Ovary (tissue), 9 donors: ENCODE measurements around the gene KLF13. TPM values are rescaled to one million over a fixed set of nuclear protein-coding genes. Genes with fewer than 3 reads are reported as not detected.
A peak's percentile ranks its signal among the peaks of the same experiment; 100 is the strongest.

ENCODE experiments used
- DNase-seq, 5 donors: peaks; one replicate each; pipeline ENCODE4 v3.0.0-alpha.2; 2019 to 2020
- H3K27ac ChIP-seq, 2 donors: fragments of 200-600 bp; one replicate each; pipeline versions ENCODE4 v1.5.1 to v1.8.0; 2019 to 2022
- H3K27me3 ChIP-seq: fragments of 200-600 bp; one replicate; pipeline ENCODE4 v1.8.0; 2022
- H3K36me3 ChIP-seq: fragments of 200-600 bp; sonication (generic); one replicate; pipeline ENCODE4 v1.5.1; 2019
- H3K4me1 ChIP-seq: one replicate; pipeline ENCODE4 v1.8.1; 2013; ENCODE audit warnings: mild to moderate bottlenecking, moderate library complexity; ENCODE audit not compliant: insufficient read depth
- H3K4me3 ChIP-seq: fragments of 200-600 bp; sonication (generic); one replicate; pipeline ENCODE4 v1.5.1; 2017
- H3K9me3 ChIP-seq, 2 donors: fragments of 200-600 bp in 1 of 2; sonication (generic) in 1 of 2; one replicate each; pipeline versions ENCODE4 v1.5.1 to v1.8.1; 2013 to 2019; ENCODE audit warnings: mild to moderate bottlenecking in 1 of 2, moderate library complexity in 1 of 2
- EP300 ChIP-seq: sonication (generic); formaldehyde crosslinking; IDR thresholded peaks from one replicate; pipeline ENCODE4 v1.6.1; 2017; ENCODE audit warnings: antibody characterized with exemption
- POLR2A ChIP-seq: fragments of 450-650 bp; IDR thresholded peaks from one replicate; pipeline ENCODE4 v1.6.1; 2017; ENCODE audit warnings: antibody characterized with exemption, mild to moderate bottlenecking, moderate library complexity
- WGBS, 3 donors: extraction: QIAGEN DNeasy Blood & Tissue Kit in 1 of 3; methylation state at CpG; one replicate each; pipeline versions ENCODE4 v1.1.5 to v1.1.7; 2013 to 2017; 5-methylcytosine and 5-hydroxymethylcytosine counted together
- intact Hi-C, 4 donors: fragments of 100-400 bp; cut with DNase I; formaldehyde crosslinking; loops; one replicate each; pipeline versions ENCODE4 v1.11.0 to v1.15.1; 2022 to 2023
- polyA plus RNA-seq, 2 donors: library from polyadenylated mRNA; stranded (reverse); fragments of 200-250 nt in 1 of 2; fragments of 350-450 nt in 1 of 2; fragmentation: Illumina TruSeq in 1 of 2; extraction: RNeasy Lipid Tissue Mini Kit (QIAGEN cat#74804) in 1 of 2; gene quantifications; one replicate each; pipeline ENCODE4 v1.2.3, GENCODE V29; 2013 to 2014
- total RNA-seq, 7 donors: library from RNA; depleted of rRNA in 2 of 7; stranded (reverse); fragments of >200 nt in 2 of 7; fragmentation: NEBNext Ultra II Directional in 3 of 7; extraction: Animal tissue kit (Norgen Biotek cat#: 25700) in 3 of 7; gene quantifications; one replicate each; pipeline versions ENCODE4 v1.1.0 to v1.2.4, GENCODE V29; 2016 to 2023
- TF ChIP-seq, protein P1 (sequence below), 3 donors: fragments of 450-650 bp in 2 of 3; fragments of 200-600 bp in 1 of 3; IDR thresholded peaks; one replicate each; pipeline versions ENCODE4 v1.5.1 to v1.8.0; 2016 to 2022; ENCODE audit warnings: antibody characterized with exemption in 3 of 3, mild to moderate bottlenecking in 1 of 3
- donor health status: DM: no; HTN: no; CAD: no; lungs with moderate emphysema.
- donor health status: DM: no; HTN: no; CAD: no.
- donor health status: Bipolar disorder and iron deficiency.
- donor health status: DM: yes; HTN: yes; CAD: no.
- donor health status: DM: no; HTN: no; CAD: no.
- donor health status: DM: yes; HTN: yes; CAD: no.

Gene KLF13
- total and polyA plus RNA-seq, 9 donors, result 14.8 to 58.2 (median 36.0) TPM

DNA sequence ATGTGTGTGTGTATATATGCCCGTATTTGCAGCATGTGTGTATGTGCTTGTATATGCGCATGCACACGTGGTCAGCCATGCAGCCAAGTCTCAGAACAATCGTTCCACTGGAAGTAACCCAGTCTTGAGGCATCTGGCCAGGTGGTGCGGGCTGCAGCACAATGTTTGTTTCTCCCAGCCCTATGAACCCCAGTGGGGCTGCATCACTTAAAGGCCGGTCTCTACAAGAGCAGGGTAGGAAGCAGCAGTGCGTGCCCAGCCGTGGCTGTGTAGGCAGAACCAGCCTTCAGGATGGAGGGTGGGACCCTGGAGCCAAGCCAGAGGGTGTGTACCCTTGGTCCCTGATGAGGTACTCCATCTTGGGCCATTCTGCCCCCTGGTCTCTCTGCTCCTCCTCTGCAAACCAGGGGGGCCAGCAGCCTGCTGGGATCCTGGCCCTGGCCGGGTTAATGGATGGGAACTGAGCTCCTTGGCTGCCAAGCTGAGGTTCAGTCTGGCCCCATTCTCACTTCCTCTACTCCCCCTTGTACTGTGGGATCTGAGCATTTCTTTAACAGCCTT, 11.8 kb downstream of the KLF13 start:
- TF ChIP-seq, protein P1, sequence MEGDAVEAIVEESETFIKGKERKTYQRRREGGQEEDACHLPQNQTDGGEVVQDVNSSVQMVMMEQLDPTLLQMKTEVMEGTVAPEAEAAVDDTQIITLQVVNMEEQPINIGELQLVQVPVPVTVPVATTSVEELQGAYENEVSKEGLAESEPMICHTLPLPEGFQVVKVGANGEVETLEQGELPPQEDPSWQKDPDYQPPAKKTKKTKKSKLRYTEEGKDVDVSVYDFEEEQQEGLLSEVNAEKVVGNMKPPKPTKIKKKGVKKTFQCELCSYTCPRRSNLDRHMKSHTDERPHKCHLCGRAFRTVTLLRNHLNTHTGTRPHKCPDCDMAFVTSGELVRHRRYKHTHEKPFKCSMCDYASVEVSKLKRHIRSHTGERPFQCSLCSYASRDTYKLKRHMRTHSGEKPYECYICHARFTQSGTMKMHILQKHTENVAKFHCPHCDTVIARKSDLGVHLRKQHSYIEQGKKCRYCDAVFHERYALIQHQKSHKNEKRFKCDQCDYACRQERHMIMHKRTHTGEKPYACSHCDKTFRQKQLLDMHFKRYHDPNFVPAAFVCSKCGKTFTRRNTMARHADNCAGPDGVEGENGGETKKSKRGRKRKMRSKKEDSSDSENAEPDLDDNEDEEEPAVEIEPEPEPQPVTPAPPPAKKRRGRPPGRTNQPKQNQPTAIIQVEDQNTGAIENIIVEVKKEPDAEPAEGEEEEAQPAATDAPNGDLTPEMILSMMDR (IDR thresholded peaks at IDR 0.05), result no peak
- no peak for TF ChIP-seq EP300
- TF ChIP-seq POLR2A, result no peak
- H3K9me3 ChIP-seq, result no peaks in the 10 kb centered on the region
- H3K4me1 ChIP-seq, result peaks cover 35% of the 10 kb centered on the region
- no peaks in the 10 kb centered on the region for H3K27me3 ChIP-seq
- intact Hi-C loops, result no loop called here
- H3K27ac ChIP-seq, result peak overlapping the region; percentile 26 to 50
- peak in 3 of 5 donors; percentile 48 to 75 (median 52) for DNase-seq
- WGBS, 3 donors, result 14 to 29% (median 18%) methylated on average over 7 to 9 of the region's 9 CpGs
- no peak overlapping the region for H3K4me3 ChIP-seq
- no peaks in the 10 kb centered on the region for H3K36me3 ChIP-seq

DNA sequence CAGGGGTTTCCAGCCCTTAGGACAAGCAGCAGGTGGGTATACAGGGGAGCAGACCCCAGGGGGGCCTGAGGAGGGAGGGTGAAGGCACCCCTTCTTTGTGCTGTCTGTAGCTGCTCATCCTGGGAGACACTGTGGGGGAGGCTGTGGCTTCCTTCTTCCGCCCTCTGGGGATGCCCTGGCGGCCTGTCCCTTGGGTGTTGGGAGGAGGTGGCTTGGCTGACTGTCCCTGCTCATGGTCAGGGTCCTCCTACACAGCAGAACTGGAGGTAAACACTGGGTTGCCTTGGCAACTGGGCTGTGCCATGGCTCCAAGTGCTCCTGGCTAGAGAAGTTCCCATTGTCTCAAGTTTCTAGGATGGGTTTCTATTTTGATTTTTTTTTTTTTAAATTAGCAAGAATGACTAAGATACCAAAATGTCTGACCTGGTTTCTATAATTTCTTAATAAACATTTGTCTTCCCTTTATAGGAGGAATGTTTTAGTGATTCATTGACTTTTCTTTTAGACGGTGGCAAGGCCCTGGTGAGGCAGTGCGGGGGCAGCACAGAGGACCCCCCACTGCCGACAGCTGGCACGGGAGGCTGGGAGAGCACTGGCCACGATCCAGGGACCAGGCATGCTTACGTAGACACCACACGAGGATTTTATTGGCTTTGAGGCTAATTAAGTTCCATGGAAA, 12.4 kb downstream of the KLF13 start:
- TF ChIP-seq POLR2A, result no peak
- H3K4me3 ChIP-seq, result no peak overlapping the region
- WGBS, 3 donors, result 26 to 34% (median 32%) methylated on average over 9 of the region's 9 CpGs
- no peaks in the 10 kb centered on the region for H3K36me3 ChIP-seq
- H3K4me1 ChIP-seq, result peaks cover 35% of the 10 kb centered on the region
- DNase-seq, result peak in 3 of 5 donors; percentile 48 to 76 (median 70)
- H3K9me3 ChIP-seq, result no peaks in the 10 kb centered on the region
- intact Hi-C loops, result no loop called here
- H3K27ac ChIP-seq, result peak overlapping the region; percentile 26 to 53
- no peaks in the 10 kb centered on the region for H3K27me3 ChIP-seq

DNA sequence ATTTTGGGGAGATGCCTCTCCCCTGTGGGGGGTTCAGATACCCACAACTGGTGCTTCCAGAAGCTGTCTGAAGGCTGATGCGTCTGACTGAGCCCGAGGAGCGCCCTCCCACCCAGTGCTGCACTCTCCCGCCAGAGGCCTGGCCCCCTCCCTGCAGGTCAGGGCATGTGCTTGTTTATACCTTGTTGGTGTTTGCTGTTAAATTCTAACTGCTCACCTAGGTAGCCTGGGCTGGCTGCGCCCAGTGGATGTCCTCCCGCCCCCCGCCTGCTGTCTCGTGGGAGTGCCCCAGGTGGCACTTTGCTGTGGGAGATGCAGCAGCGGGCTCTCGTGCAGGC, 12.9 kb downstream of the KLF13 start:
- TF ChIP-seq, protein P1 (IDR thresholded peaks at IDR 0.05), result no peak
- TF ChIP-seq POLR2A, result no peak
- TF ChIP-seq EP300, result no peak
- no peak for DNase-seq
- peak overlapping the region; percentile 12 to 53 for H3K27ac ChIP-seq
- H3K27me3 ChIP-seq, result no peaks in the 10 kb centered on the region
- WGBS, 3 donors, result 82 to 87% (median 84%) methylated on average over 10 of the region's 10 CpGs
- intact Hi-C loops, result no loop called here
- peaks cover 36% of the 10 kb centered on the region for H3K4me1 ChIP-seq
- no peaks in the 10 kb centered on the region for H3K9me3 ChIP-seq
- H3K4me3 ChIP-seq, result no peak overlapping the region
- H3K36me3 ChIP-seq, result no peaks in the 10 kb centered on the region

DNA sequence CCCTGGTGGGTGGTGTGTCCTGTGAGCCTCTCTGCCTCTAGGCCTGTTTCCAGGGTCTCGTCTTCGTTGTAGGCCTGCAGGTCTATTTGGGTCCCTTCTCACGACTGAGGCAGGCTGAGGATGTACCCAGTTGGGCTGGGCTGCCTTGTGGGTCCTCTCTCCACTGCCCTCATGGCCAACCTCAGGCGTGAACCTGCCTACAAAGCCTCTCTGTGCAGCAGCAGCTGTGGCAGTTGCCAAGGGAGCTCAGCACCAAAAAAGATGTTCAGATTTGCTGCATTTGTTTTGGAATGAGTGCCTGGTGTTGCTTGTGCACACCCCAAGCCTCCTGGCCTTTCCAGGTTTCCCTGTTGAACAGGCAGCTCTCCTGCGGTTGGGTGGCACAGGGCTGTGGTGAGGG, 13.4 kb downstream of the KLF13 start:
- H3K4me3 ChIP-seq, result no peak overlapping the region
- DNase-seq, result no peak
- H3K4me1 ChIP-seq, result peaks cover 35% of the 10 kb centered on the region
- WGBS, 3 donors, result 93 to 97% (median 94%) methylated on average over 5 of the region's 5 CpGs
- H3K27me3 ChIP-seq, result no peaks in the 10 kb centered on the region
- TF ChIP-seq, protein P1 (IDR thresholded peaks at IDR 0.05), result no peak
- TF ChIP-seq POLR2A (no peak), EP300 (no peak)
- H3K9me3 ChIP-seq, result no peaks in the 10 kb centered on the region
- intact Hi-C loops, result no loop called here
- no peak overlapping the region for H3K27ac ChIP-seq
- no peaks in the 10 kb centered on the region for H3K36me3 ChIP-seq

DNA sequence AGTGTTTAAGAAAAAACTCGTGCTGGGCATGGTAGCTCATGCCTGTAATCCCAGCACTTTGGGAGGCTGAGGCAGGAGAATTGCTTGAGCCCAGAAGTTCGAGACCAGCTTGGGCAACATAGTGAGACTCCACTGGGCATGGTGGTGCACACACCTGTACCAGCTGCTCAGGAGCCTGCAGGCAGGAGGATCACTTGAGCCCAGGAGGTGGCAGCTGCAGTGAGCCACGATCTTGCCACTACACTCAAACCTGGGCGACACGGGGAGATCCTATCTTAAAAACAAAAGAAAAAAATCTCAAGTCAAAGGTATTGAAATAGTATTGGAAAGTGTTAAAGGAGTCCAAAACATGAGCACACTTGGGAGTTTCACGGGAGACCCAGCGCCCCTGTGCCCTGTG, 14.0 kb downstream of the KLF13 start:
- Histone ChIP-seq H3K4me1 (peaks cover 31% of the 10 kb centered on the region), H3K27ac (no peak overlapping the region), H3K27me3 (no peaks in the 10 kb centered on the region), H3K9me3 (no peaks in the 10 kb centered on the region), H3K36me3 (no peaks in the 10 kb centered on the region), H3K4me3 (no peak overlapping the region)
- DNase-seq, result no peak
- 87 to 92% (median 90%) methylated on average over 7 of the region's 7 CpGs for WGBS, 3 donors
- intact Hi-C loops, result no loop called here
- TF ChIP-seq, protein P1 (IDR thresholded peaks at IDR 0.05), result no peak
- TF ChIP-seq EP300 (no peak), POLR2A (no peak)
